WI38 (cell line): ENCODE results near the gene MDFI.

Source experiments
- H3K4me3 ChIP-seq: 2 replicates; pipeline ENCODE4 v1.5.1; 2011; ENCODE audit warnings: low read depth, mild to moderate bottlenecking, control low read depth, low read length
- TF ChIP-seq, protein P1 (sequence below): IDR thresholded peaks from 2 replicates; pipeline ENCODE4 v1.5.1; 2012; ENCODE audit warnings: low read depth, mild to moderate bottlenecking, control low read depth, low read length

The MDFI gene

DNA sequence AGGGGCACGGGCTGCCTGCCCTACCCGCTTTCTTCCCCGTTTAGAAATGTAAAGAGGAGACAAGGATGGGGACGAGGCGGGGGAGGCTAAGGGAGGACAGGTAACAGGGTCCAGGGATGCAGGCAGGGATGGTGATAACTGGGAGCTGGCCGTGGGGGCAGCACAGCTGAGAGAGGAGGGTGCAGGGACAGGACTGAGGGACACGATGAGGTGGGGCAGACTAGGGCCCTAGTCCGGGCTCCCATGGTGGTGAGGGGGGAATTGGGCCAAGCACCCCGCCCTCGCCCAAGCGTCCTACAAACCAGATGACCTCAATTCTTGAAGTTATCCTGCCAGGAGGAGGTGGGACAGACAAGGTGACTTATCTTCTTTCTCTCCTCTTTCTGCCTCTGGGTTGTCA, 44.4 kb upstream of the MDFI start:
- TF ChIP-seq, protein P1, sequence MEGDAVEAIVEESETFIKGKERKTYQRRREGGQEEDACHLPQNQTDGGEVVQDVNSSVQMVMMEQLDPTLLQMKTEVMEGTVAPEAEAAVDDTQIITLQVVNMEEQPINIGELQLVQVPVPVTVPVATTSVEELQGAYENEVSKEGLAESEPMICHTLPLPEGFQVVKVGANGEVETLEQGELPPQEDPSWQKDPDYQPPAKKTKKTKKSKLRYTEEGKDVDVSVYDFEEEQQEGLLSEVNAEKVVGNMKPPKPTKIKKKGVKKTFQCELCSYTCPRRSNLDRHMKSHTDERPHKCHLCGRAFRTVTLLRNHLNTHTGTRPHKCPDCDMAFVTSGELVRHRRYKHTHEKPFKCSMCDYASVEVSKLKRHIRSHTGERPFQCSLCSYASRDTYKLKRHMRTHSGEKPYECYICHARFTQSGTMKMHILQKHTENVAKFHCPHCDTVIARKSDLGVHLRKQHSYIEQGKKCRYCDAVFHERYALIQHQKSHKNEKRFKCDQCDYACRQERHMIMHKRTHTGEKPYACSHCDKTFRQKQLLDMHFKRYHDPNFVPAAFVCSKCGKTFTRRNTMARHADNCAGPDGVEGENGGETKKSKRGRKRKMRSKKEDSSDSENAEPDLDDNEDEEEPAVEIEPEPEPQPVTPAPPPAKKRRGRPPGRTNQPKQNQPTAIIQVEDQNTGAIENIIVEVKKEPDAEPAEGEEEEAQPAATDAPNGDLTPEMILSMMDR: no peak
- no peak overlapping the region for H3K4me3 ChIP-seq

DNA sequence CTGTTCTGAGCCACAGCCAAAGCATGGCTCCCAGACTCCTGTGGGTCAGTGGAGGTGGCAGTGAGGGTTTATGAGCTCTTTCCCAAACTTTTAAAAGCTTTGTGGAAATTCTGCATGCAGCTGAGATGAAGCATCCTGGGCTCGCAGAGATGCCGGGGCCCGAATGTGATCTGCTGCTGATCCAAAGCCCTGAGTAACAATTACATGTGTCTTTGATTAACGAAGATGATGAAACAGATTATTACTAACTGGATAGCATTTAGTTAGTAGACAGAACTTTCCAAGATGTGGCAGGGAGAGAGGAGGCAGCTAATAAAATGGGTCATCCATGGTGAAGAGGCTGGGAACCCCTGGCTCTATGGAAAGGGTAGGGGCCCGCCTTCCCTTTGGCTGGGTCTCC, 43.9 kb upstream of the MDFI start:
- no peak overlapping the region for H3K4me3 ChIP-seq
- TF ChIP-seq, protein P1: no peak

DNA sequence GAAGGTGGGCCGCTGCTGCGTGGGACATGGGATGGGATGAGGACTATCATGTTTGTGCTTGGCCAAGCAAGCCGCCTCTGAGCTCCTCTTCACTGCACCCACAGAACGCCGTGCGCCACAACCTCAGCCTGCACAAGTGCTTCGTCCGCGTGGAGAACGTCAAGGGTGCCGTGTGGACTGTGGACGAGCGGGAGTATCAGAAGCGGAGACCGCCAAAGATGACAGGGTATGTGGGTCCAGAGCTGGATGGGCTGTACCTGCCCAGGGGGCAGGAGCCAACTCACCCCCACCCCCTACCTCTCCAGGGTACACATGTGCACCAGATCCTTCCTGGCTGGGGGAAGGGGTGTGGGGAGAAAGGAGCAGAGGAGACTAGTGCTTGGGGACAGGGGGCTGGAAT, 43.5 kb upstream of the MDFI start:
- no peak overlapping the region for H3K4me3 ChIP-seq
- TF ChIP-seq, protein P1: no peak

DNA sequence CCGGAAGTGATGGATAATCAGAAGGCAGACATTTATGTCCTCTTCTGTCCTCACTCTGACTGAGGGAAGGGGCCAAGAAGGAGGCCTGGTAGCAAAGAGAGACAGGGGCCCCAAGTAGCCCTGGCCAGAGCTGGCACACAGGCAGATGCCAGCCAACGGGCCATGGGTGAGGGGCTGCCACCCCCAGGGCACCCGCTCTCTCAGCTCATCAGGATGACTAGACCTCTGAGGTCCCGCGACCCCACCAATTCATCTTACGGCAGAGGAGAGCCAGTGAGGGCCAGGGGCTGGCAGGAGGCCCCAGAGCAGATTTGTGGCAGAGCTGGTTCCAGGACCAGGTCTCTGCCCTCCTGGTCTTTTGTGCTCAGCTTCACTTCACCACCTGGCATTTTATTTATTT, 43.1 kb upstream of the MDFI start:
- no peak overlapping the region for H3K4me3 ChIP-seq
- TF ChIP-seq, protein P1: no peak

DNA sequence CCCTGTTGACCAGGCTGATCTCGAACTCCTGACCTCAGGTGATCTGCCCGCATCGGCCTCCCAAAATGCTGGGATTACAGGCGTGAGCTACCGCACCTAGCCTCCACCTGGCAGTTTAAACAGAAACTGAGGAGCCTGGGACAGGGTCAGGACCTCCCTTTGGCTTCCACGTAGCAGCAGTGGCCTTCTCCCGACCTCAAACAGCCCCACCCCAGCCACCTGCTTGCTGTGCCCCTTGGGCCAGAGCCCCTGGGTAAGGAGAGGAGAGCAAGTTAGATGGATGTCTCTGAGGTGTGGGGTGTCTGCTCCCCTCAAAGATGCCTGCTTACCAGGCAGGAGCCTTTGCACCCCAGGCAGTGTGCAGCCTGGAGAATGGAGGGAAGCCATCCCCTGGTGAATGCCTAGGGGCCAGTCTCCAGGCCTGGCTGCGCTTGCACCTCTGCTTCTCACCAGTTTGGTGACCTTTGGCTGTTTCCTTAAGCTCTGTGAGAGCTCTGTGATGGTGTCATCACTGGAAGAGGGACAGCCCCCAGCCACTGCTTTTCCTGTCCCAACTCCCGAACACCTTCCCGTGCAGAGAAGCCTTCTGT, 42.1 kb upstream of the MDFI start:
- H3K4me3 ChIP-seq: no peak overlapping the region
- TF ChIP-seq, protein P1: no peak

DNA sequence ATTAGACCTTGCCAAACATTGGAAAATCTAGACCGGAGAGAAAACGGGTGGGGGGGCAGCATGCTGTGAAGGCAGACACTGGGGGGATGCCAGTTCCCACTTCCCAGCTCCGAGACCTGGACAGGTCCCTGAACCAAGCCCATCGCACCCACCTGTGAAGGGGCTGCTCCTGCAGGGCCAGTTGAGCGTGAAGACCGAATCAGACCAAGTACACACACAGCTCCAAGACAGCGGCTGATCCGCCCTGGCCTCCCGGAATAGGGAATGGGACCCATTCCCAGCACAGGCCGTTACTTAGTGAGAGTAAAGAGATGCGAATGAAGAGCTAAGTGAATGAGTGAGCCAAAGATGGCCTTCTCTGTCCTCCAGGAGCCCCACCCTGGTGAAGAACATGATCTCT, 41.5 kb upstream of the MDFI start:
- H3K4me3 ChIP-seq: no peak overlapping the region
- TF ChIP-seq, protein P1: no peak

DNA sequence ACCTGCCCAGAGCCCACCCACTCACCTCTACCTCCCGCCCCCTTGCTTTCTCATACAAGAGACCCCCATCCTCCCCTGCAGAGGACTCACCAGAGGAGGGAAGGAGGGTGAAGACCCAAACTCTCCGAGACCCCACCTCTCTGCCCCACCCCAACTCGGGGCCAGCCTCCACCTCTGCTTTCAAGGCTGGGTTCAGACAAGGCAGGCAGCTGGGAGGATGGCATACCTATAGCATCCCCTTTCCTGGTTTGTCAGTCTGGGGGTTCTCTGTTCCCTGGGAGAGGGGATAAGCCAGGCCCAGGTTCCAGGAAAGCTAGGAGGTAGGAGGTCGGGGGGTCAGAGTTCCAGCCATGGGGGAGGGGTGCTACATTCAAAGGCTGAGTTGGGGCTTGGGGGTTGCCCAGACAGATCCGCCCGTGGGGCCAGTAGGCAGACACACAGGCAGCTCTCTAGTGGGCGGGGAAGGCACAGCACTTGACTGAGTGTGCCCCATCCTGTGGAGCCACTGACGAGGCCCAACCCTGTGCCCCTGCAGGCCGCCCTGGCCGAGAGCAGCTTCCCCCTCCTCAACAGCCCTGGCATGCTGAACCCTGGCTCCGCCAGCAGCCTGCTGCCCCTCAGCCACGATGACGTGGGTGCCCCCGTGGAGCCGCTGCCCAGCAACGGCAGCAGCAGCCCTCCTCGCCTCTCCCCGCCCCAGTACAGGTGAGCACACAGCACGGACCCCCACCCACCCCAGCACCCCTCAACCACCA, 40.8 kb upstream of the MDFI start:
- no peak overlapping the region for H3K4me3 ChIP-seq

More for the DNA sequence above, 40.8 kb upstream of the MDFI start:
- TF ChIP-seq, protein P1: no peak
